Endothelial cell of umbilical vein (primary cell): ENCODE measurements around the gene PDE11A. TPM values are rescaled to one million over a fixed set of nuclear protein-coding genes. Genes with fewer than 3 reads are reported as not detected.

Source experiments
- BruUV-seq: library from RNA; stranded (reverse); fragments of 400-500 nt; replicated peaks from 2 replicates; lab custom pipeline; 2021; lab: Mats Ljungman, UMichigan
- CTCF ChIA-PET: fragments of 300-600, 350-600 bp; sonication (Branson Sonifier 250); formaldehyde crosslinking; loops from one replicate; lab custom pipeline; 2021; ENCODE audit warnings: antibody characterized with exemption, inconsistent platforms; lab: Charles Lee
- POLR2A ChIA-PET: fragments of 300-600, 350-600 bp; sonication (Branson Sonifier 250); formaldehyde crosslinking; loops from one replicate; lab custom pipeline; 2021; ENCODE audit warnings: antibody characterized with exemption, inconsistent platforms; lab: Charles Lee
- DNase-seq: peaks from one replicate; pipeline ENCODE4 v3.0.0-alpha.2; 2011; ENCODE audit warnings: low read depth, low spot score
- FAIRE-seq: peaks from 2 replicates; lab custom pipeline; 2011; peaks lifted over from hg19 to GRCh38; lab: Jason Lieb, UNC
- H2AFZ ChIP-seq: 2 replicates; pipeline ENCODE4 v1.6.0; 2012; ENCODE audit warnings: low read depth, low read length, control low read depth, inconsistent platforms
- H3K27ac ChIP-seq: 2 replicates; pipeline ENCODE4 v1.5.1; 2011; ENCODE audit warnings: low read depth, mild to moderate bottlenecking, control low read depth, low read length, moderate library complexity; ENCODE audit not compliant: insufficient read depth
- H3K27me3 ChIP-seq, 2 experiments: 2 replicates each; pipeline versions ENCODE4 v1.6.0 to v1.6.1; 2011; ENCODE audit warnings: low read length in 2 of 2, mixed read lengths in 1 of 2; ENCODE audit not compliant: control insufficient read depth in 2 of 2, insufficient read depth in 2 of 2
- H3K36me3 ChIP-seq, 2 experiments: 2 replicates in 1 of 2; 3 replicates in 1 of 2; pipeline ENCODE4 v1.5.1; 2011; ENCODE audit warnings: low read length in 2 of 2, mild to moderate bottlenecking in 1 of 2, moderate library complexity in 1 of 2; ENCODE audit not compliant: control insufficient read depth in 2 of 2, insufficient read depth in 2 of 2; ENCODE audit errors: extremely low read depth in 1 of 2
- H3K4me1 ChIP-seq: 3 replicates; pipeline ENCODE4 v1.5.1; 2011; ENCODE audit warnings: mild to moderate bottlenecking, low read length; ENCODE audit not compliant: control insufficient read depth, insufficient read depth; ENCODE audit errors: extremely low read depth
- H3K4me2 ChIP-seq: 2 replicates; pipeline ENCODE4 v1.6.1; 2011; ENCODE audit warnings: low read length, control low read depth, mixed read lengths; ENCODE audit not compliant: insufficient read depth
- H3K4me3 ChIP-seq, 3 experiments: fragments of 200-600 bp in 1 of 3; sonication (generic), shearing (Covaris generic) in 1 of 3; replicated peaks in 1 of 3; 2 replicates each; pipeline ENCODE4 v1.5.1; 2011 to 2016; ENCODE audit warnings: control low read depth in 3 of 3, low read length in 3 of 3, mild to moderate bottlenecking in 2 of 3, inconsistent platforms in 1 of 3, low read depth in 1 of 3, moderate library complexity in 1 of 3; ENCODE audit not compliant: insufficient read depth in 1 of 3
- H3K79me2 ChIP-seq: 2 replicates; pipeline ENCODE4 v1.6.0; 2012; ENCODE audit warnings: low read length, inconsistent platforms; ENCODE audit not compliant: control insufficient read depth, insufficient read depth
- H3K9ac ChIP-seq: replicated peaks from 2 replicates; pipeline ENCODE3; 2011; ENCODE audit warnings: low read length, control low read depth; ENCODE audit not compliant: insufficient read depth; ENCODE audit errors: extremely low read depth
- H3K9me1 ChIP-seq: replicated peaks from 3 replicates; pipeline ENCODE4 v1.6.0; 2011; ENCODE audit warnings: mild to moderate bottlenecking, low read length; ENCODE audit not compliant: control insufficient read depth, insufficient read depth; ENCODE audit errors: extremely low read depth
- H3K9me3 ChIP-seq: replicated peaks from 2 replicates; pipeline ENCODE4 v1.5.1; 2012; ENCODE audit warnings: low read length, inconsistent platforms; ENCODE audit not compliant: control insufficient read depth, insufficient read depth
- H4K20me1 ChIP-seq: replicated peaks from 2 replicates; pipeline ENCODE3; 2011; ENCODE audit warnings: mild to moderate bottlenecking, low read length; ENCODE audit not compliant: control insufficient read depth, insufficient read depth; ENCODE audit errors: extremely low read depth
- EZH2 ChIP-seq: IDR thresholded peaks from 2 replicates; pipeline ENCODE4 v1.6.1; 2012; ENCODE audit warnings: borderline replicate concordance, low read depth, mild to moderate bottlenecking, moderate library complexity, low read length, inconsistent platforms; ENCODE audit not compliant: severe bottlenecking
- FOS ChIP-seq: IDR thresholded peaks from 2 replicates; pipeline ENCODE4 v1.6.1; 2011; ENCODE audit warnings: mild to moderate bottlenecking, low read length, moderate library complexity, borderline replicate concordance; ENCODE audit not compliant: insufficient read depth
- JUN ChIP-seq: IDR thresholded peaks from 2 replicates; pipeline ENCODE4 v1.6.1; 2011; ENCODE audit warnings: borderline replicate concordance, low read depth; ENCODE audit not compliant: insufficient read length, insufficient read depth
- MYC ChIP-seq: IDR thresholded peaks from one replicate; pipeline ENCODE4 v1.6.1; 2011; ENCODE audit warnings: mild to moderate bottlenecking, low read depth, low read length
- POLR2A ChIP-seq: IDR thresholded peaks from 2 replicates; pipeline ENCODE4 v1.6.1; 2012; ENCODE audit warnings: low read depth, mild to moderate bottlenecking, control low read depth, low read length
- POLR2AphosphoS5 ChIP-seq: IDR thresholded peaks from 2 replicates; pipeline ENCODE4 v1.6.1; 2012; ENCODE audit warnings: low read depth, mild to moderate bottlenecking, control low read depth, low read length, moderate library complexity; ENCODE audit not compliant: insufficient read depth
- dilution Hi-C: fragments of 300-500 bp; cut with MboI; formaldehyde crosslinking; loops from one replicate; pipeline ENCODE4 v1.15.0; 2019; ENCODE audit warnings: low sequenced_read_pairs; ENCODE audit not compliant: extremely low pct_ligation_motif_present
- intact Hi-C: fragments of 100-400 bp; cut with micrococcal nuclease; formaldehyde crosslinking; loops from one replicate; pipeline ENCODE4 v1.10.0; 2022
- polyA plus RNA-seq, 4 experiments: library from polyadenylated mRNA; depleted of rRNA in 3 of 4; stranded (reverse) in 3 of 4; unstranded in 1 of 4; fragments of >200 nt; gene quantifications; 2 replicates each; pipeline versions ENCODE4 v1.2.1 to v1.2.3, GENCODE V29; 2011 to 2012; ENCODE audit warnings: missing spikeins in 1 of 4
- total RNA-seq: library from RNA; stranded (reverse); gene quantifications from 2 replicates; pipeline ENCODE4 v1.2.3, GENCODE V29; 2021
- TF ChIP-seq, protein P1 (sequence below), 2 donors: IDR thresholded peaks; 1 replicate in 1 of 2; 2 replicates in 1 of 2; pipeline ENCODE4 v1.5.1; 2011; ENCODE audit warnings: low read length in 2 of 2, mild to moderate bottlenecking in 2 of 2, moderate library complexity in 2 of 2, control low read depth in 1 of 2, inconsistent platforms in 1 of 2, low read depth in 1 of 2; ENCODE audit not compliant: insufficient read depth in 1 of 2; ENCODE audit errors: extremely low read depth in 1 of 2

Gene PDE11A
- total and polyA plus RNA-seq, 2 donors (not counting 3 experiments of a cell fraction or from before 2014, with no cell fraction given): 0.07 to 0.51 TPM

DNA sequence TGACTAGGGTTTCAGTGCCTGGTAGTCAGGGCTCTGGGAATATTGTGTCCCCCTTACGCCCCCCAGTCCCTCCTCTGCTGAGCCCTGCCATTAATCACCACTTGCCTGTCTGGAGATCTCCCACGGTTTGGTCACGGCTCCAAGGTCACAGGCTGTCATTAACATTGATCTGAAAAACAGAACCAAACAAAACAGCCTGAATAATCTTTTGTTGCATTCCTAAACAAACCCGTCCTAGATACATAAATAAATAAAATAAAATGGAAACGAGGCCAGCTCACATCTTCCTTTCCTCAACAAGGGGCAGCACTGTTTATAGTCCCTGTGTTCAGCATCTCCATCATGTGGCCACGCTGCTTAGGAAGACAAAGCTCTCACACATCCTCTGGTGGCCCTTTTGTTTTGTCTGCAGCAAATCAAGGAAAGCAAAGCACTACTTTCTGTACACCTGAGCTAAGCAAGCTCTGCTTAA is 397.2 kb downstream of the PDE11A start:
- H4K20me1 ChIP-seq: no peaks in the 10 kb centered on the region
- H3K9ac ChIP-seq: no peak overlapping the region
- no peak overlapping the region for H3K4me2 ChIP-seq
- peaks cover 5 to 11% of the 10 kb centered on the region in 2 experiments for H3K27me3 ChIP-seq
- POLR2A ChIA-PET: no interaction called here
- intact Hi-C loops: no loop called here
- no TSS peak for BruUV-seq
- CTCF ChIA-PET: interaction anchor here (1.1 kb wide), 1 partner anchor 45 kb away, joined by 4 read pairs; no protein-coding TSS in a partner anchor
- H3K27ac ChIP-seq: no peak overlapping the region
- H3K9me1 ChIP-seq: no peaks in the 10 kb centered on the region
- no peak overlapping the region for H3K4me3 ChIP-seq
- H3K36me3 ChIP-seq: no peaks in the 10 kb centered on the region
- no peak for TF ChIP-seq POLR2AphosphoS5
- TF ChIP-seq JUN: no peak
- TF ChIP-seq POLR2A: no peak
- TF ChIP-seq, protein P1, sequence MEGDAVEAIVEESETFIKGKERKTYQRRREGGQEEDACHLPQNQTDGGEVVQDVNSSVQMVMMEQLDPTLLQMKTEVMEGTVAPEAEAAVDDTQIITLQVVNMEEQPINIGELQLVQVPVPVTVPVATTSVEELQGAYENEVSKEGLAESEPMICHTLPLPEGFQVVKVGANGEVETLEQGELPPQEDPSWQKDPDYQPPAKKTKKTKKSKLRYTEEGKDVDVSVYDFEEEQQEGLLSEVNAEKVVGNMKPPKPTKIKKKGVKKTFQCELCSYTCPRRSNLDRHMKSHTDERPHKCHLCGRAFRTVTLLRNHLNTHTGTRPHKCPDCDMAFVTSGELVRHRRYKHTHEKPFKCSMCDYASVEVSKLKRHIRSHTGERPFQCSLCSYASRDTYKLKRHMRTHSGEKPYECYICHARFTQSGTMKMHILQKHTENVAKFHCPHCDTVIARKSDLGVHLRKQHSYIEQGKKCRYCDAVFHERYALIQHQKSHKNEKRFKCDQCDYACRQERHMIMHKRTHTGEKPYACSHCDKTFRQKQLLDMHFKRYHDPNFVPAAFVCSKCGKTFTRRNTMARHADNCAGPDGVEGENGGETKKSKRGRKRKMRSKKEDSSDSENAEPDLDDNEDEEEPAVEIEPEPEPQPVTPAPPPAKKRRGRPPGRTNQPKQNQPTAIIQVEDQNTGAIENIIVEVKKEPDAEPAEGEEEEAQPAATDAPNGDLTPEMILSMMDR (IDR thresholded peaks at IDR 0.05; ENCODE audit: extremely low read depth in 1 of 2, insufficient read depth in 1 of 2, low read depth in 1 of 2, low read length in 2 of 2): no peak
- TF ChIP-seq EZH2: no peak
- TF ChIP-seq FOS: no peak
- TF ChIP-seq MYC: no peak
- no peaks in the 10 kb centered on the region for H3K9me3 ChIP-seq
- DNase-seq (no peak), FAIRE-seq (no peak)
- dilution Hi-C loops: no loop called here
- H3K4me1 ChIP-seq: peaks cover 4% of the 10 kb centered on the region
- no peaks in the 10 kb centered on the region for H3K79me2 ChIP-seq
- H2AFZ ChIP-seq: no peak overlapping the region
